K562 (cell line): ENCODE measurements around the gene RIC3.

Experiments used
- MTA3 ChIP-seq: fragments of 450-650 bp; formaldehyde crosslinking; IDR thresholded peaks from 2 replicates; pipeline ENCODE4 v1.6.1; 2017; ENCODE audit warnings: mild to moderate bottlenecking, borderline replicate concordance
- RCOR1 ChIP-seq, 2 experiments: IDR thresholded peaks; 2 replicates each; pipeline ENCODE4 v1.6.1; 2012; ENCODE audit warnings: low read depth in 2 of 2, low read length in 2 of 2, borderline replicate concordance in 1 of 2, improper control_type of control experiment in 1 of 2

DNA sequence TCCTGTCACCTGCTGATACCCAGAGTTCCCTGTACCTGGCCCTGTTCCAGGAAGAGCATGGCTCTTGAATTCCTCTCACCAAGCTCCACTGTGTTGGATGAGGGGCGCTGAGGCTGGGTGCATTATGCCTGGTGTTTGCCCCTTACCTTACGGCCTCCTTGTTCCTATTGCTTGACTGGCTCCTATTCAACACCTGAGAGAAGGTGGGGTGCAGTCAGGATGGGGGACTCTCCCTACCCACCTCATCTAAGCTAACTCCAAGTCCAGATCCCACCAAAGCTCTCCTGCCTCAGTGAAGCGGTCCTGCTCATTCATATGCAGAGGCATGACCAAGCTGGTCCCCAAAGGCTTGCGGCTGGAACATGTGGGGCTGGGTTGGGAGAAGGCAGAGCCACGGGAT, 35.8 kb upstream of the RIC3 start:
- TF ChIP-seq MTA3, result no peak
- TF ChIP-seq RCOR1 (IDR thresholded peaks at IDR 0.05; ENCODE audit: borderline replicate concordance in 1 of 2, low read depth in 2 of 2, low read length in 2 of 2), result no peak
